Astrocyte (in vitro differentiated cells and primary cell): Measurements from ENCODE around the gene CEP128.

Experiments used
- EZH2 ChIP-seq: IDR thresholded peaks from 2 replicates; pipeline ENCODE4 v1.6.1; 2012; ENCODE audit warnings: mild to moderate bottlenecking, low read length, inconsistent platforms; ENCODE audit not compliant: insufficient read depth
- TF ChIP-seq, protein P1 (sequence below): IDR thresholded peaks from 2 replicates; pipeline ENCODE4 v1.5.1; 2011; ENCODE audit warnings: low read depth, mild to moderate bottlenecking, inconsistent platforms, low read length, moderate library complexity; ENCODE audit not compliant: insufficient read depth

- TF ChIP-seq, protein P1, sequence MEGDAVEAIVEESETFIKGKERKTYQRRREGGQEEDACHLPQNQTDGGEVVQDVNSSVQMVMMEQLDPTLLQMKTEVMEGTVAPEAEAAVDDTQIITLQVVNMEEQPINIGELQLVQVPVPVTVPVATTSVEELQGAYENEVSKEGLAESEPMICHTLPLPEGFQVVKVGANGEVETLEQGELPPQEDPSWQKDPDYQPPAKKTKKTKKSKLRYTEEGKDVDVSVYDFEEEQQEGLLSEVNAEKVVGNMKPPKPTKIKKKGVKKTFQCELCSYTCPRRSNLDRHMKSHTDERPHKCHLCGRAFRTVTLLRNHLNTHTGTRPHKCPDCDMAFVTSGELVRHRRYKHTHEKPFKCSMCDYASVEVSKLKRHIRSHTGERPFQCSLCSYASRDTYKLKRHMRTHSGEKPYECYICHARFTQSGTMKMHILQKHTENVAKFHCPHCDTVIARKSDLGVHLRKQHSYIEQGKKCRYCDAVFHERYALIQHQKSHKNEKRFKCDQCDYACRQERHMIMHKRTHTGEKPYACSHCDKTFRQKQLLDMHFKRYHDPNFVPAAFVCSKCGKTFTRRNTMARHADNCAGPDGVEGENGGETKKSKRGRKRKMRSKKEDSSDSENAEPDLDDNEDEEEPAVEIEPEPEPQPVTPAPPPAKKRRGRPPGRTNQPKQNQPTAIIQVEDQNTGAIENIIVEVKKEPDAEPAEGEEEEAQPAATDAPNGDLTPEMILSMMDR, result no peak
- TF ChIP-seq EZH2, result no peak
These were observed 313.0 kb downstream of the CEP128 start for GRCh38 chr14:80628547-80628946.
